EH (cell line): ENCODE data around the gene UBP1.
"Not testable (repeated sequence)": the region's sequence is repeated elsewhere in the genome, so short reads cannot be mapped to it uniquely, and the experiment has no call there.

Experiments
- DNase-seq: peaks from one replicate; pipeline ENCODE4 v3.0.0-alpha.2; 2015; ENCODE audit warnings: low read depth

Gene UBP1, protein sequence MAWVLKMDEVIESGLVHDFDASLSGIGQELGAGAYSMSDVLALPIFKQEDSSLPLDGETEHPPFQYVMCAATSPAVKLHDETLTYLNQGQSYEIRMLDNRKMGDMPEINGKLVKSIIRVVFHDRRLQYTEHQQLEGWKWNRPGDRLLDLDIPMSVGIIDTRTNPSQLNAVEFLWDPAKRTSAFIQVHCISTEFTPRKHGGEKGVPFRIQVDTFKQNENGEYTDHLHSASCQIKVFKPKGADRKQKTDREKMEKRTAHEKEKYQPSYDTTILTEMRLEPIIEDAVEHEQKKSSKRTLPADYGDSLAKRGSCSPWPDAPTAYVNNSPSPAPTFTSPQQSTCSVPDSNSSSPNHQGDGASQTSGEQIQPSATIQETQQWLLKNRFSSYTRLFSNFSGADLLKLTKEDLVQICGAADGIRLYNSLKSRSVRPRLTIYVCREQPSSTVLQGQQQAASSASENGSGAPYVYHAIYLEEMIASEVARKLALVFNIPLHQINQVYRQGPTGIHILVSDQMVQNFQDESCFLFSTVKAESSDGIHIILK

DNA sequence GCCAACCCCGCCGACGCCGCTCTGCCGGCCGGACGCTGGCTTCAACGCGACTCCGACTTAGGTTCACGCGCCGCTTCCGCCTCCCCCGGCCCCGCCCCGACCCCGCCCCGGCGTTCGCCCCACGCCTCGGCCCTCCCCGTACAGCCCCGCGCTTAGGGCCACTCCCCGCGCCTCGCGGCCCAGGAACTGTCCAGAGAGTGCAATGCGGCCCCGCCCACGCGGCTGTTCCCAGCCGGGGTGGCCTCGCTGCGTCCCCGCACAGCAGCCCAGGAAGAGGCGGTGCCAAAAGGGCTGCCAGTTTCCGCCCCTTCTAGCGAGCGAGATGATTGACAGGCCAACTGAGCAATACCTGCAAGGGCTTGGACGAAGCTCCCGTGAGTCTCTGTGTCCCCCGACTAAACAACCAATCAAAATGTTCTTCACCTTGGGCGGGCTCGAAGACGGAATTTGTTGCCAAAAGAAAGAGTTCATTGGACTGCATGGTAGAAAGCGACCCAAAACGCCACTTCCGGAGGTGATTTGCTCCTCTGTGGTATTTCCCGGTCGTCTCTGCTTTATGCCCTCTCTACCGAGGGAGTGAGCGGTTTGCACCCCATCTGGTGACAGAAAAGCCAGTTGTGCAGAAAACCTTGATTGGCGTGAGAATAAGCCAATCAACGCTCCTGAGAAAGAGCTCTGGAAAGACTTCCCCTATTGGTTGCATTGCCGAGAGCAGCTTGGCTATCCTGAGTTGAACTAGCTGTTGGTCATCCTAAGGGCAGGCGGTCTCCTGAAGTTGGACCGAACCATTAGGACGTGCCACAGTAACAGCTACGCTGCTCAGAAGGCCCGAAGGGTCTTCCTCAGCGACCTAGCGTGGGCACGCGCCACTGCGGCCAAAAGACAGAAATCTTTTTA lies at the start of gene UBP1:
UBP1 (minus strand) TSS at position 78 of the 897 bp plus-strand sequence. CDS start 557 bp downstream, outside the sequence.
- DNase-seq, result peak; percentile 100

DNA sequence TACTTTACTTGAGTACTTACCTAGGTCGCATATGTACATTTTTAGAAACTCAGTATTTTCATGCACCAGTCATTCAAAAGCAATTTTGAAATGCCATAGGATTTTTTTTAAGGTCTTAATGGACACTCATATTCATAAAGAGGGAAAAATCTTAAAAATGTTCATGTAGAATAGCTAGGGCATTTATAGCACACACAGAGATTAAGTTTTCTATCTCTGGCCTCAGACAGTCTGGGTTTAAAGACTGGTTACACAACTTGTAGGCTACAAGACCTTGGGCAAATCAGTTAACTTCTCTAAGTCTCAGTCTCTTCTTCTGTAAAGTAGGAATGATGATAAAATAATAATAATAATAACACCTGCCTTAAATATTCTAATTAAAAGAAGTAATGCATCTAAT lies 48.5 kb upstream of the UBP1 start:
- no peak for DNase-seq

DNA sequence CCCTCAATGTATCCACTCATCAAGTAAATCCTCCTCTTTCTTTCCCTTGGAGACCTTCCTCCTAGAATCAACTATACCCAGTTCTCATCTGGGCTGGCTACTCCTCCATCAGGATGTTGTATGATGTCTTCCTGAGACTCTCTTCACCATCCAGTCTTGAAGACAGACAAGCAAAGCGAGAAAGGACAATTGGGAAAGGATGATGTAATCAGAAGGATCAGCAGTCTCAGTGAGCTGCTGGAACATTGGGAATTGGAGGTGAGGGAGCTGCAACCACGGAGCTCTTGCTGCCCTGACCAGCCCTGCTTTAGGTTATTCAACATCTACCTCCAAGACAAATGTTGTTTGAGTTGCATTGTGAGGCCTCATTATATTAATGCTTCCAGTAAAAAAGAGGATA lies 48.0 kb upstream of the UBP1 start:
- no peak for DNase-seq

DNA sequence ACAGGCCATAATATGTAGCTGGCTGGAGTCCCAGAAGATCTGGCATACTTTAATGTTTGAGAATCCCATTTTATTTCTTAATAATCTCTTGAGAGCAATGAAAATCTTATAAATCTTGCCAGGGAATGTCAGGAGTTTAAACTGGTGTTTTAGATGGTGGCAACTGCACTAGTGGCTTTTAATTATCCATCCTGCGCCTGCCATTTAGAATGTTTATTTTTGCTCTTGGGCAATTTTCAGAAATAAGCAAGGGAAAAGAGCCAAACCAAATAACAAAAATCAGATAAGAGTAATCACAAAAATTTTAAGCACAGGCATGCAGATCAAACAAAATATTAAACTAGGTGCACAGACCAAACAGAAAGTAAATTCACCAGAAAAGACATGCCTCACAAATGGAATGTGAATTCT lies 41.9 kb upstream of the UBP1 start:
- peak; percentile 47 for DNase-seq

DNA sequence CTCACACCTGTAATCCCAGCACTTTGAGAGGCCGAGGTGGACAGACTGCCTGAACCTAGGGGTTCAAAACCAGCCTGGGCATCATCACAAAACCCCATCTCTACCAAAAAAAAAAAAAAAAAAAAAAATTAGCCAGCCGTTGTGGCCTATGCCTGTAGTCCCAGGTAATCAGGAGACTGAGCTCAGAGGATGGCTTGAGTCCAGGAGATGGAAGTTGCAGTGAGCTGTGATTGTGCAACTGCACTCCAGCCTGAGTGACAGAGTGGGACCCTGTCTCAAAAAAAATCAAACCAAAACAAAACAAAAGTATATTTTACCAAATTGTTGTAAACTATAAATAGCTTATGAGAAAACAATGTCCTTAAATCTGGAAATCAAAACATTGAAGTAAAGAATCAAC lies 34.7 kb upstream of the UBP1 start:
- DNase-seq, result no peak

DNA sequence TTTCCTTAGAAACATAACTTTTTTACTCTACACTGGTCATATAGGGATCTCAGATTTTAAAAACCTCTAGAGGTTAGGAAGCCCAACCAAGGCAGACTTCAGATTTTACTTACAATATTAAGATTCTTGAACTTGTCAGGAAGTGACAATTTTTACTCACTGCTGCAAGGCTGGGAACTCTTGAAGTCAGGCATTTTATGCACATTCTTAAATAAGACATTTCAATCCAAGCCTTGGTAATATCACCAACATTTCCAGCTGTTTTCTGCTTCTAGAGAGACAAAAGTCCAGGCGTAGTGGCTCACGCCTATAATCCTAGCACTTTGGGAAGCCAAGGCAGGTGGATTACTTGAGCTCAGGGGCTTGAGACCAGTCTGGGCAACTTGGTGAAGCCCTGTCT lies 33.6 kb upstream of the UBP1 start:
- DNase-seq, result no peak

DNA sequence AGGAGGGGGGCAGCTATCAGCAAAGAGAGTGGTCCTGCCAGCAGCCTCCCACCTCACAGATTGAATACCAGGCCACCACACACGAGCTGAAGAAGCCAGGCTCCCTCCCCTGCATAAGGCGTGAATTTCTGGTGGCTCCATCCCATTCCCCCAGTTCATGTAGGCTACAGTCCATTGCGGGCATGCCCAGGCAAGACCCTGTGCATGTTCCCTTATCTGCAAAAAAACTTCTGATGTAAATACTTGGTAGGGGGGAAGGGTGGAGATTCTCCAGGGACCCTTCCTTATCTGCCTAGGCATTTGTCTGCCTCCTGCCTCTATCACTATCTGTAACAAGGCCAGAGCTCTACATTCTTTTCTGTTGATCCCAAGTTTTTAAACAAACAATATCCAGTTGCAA lies 27.6 kb upstream of the UBP1 start:
- peak; percentile 5 for DNase-seq

DNA sequence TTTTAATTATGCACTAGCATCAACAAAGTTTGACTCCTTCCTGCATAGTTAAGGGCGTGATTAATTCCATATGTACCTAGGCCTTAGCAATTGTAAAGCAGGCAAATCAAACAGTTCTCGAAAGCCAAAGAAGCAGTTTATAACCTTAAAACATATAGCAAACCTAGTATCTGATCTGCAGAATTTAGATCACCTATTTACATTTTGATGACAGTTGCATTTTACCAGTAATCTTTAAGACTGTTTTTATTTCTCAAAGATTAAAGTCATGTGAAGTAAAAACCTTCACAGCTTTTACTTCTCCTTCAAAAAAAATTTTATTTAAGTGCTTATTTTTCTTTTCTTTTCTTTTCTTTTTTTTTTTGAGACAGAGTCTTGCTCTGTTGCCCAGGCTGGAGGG lies 20.9 kb upstream of the UBP1 start:
- no peak for DNase-seq

DNA sequence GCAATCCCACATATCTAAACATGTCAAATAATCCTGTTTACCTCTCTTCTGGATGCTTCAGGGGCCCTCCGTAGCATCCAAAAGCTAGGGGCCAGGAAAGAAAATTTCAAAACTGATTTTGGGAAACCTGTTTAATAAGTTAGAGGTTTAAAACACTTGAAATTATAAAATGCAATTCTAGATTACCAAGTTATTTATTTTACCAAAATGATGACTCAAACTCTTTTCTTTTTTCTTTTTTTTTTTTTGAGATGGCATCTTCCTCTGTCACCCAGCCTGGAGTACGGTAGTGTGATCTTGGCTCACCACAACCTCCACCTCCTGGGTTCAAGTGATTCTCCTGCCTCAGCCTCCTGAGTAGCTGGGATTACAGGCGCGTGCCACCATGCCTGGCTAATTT lies 19.4 kb upstream of the UBP1 start:
- not testable (repeated sequence) for DNase-seq

DNA sequence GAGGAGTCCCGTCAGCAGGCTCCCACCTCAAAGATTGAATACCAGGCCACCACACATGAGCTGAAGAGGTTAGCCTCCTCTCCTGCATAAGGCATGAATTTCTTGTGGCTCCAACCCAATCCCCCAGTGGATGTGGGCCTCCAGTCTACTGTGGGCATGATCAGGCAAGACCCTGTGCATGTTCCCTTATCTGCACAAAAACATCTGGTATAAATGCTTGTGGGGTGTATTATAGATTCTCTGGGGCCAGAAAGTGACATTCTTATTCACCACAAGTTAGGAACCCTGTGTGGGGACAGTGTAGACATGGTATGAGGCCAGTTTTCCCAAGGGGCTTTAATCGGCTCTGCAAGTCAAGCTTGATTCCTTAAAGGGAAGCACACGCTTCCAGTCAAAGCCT lies 18.2 kb upstream of the UBP1 start:
- DNase-seq, result no peak

DNA sequence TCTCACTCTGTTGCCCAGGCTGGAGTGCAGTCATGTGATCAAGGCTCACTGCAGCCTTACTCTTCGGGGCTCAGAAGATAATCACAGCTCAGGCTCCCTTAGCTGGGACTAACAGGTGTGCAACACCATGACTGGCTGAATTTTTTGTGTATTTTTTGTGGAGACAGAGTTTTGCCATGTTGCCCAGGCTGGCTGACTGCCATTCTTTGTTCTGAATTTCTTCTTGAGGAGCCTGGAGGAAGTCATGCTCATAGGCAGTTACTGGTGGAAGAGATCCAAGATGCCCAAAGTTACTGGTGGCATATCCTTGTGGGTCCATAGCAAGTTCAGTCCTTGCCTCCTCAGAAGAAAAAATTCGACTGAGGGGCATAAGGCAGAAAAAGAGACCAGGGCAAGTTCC lies 16.6 kb upstream of the UBP1 start:
- no peak for DNase-seq

DNA sequence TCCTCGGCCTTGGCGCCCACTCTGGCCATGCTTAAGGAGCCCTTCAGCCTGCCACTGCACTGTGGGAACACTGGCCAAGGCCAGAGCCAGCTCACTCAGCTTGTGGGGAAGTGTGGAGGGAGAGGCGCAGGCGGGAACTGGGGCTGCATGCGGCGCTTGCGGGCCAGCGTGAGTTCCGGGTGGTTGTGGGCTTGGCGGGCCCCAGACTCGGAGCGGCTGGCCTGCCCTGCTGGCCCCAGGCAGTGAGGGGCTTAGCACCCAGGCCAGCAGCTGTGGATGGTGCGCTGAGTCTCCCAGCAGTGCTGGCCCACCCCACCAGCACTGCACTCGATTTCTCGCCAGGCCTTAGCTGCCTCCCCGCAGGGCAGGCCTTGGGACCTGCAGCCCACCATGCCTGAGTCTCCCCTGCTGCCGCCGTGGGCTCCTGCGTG lies 13.1 kb upstream of the UBP1 start:
- DNase-seq, result no peak

DNA sequence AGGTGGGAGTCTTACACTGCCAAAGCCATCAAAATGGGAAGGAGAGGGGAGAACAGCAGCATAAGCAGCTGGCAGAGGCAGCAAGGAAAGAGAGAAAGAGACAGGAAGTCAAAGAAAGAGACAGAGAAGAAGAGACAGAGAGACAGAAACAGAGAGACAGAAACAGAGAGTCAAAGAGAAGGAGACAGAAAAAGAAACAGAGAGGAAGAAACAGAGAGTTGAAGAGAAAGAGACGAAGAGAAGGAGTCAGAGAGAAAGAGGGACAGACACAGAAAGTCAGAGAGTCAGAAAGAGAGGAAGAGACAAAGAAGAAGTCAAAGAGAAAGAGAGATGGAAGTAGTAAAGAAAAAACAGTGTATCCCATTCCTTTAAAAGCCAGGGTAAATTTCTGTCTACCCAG lies 11.8 kb upstream of the UBP1 start:
- DNase-seq, result not testable (repeated sequence)

DNA sequence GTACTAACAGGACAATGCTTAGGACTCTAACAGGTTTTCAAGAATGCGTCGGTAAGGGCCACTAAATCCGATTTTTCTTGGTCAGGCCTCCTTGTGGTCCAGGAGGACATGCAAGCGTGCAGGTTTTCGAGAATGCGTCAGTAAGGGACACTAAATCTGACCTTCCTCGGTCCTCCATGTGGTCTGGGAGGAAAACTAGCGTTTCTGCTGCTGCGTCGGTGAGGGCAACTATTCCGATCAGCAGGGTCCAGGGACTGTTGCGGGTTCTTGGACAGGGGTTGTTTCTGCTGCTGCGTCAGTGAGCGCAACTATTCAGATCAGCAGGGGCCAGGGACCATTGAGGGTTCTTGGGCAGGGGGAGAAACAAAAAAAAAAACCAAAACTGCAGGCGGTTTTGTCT lies 7.8 kb upstream of the UBP1 start:
- DNase-seq, result no peak

DNA sequence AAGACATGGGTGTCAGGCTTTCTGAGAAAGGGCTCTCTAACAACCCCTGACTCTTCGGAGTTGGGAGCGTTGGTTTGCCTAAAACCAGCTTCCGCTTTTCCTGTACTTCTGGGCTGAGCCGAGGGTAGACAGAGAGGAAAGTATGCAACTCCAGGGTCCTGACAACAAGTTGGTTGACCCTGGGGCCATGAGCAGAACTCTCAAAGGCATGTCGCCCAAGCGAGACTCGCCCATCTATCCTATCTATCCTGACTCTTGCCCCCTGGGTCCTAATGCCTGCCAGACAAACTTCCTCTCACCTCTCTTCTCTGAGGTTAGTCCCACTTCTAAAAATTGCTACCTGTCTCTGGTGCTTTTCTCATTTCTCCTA lies 7.0 kb upstream of the UBP1 start:
- DNase-seq, result not testable (repeated sequence)

DNA sequence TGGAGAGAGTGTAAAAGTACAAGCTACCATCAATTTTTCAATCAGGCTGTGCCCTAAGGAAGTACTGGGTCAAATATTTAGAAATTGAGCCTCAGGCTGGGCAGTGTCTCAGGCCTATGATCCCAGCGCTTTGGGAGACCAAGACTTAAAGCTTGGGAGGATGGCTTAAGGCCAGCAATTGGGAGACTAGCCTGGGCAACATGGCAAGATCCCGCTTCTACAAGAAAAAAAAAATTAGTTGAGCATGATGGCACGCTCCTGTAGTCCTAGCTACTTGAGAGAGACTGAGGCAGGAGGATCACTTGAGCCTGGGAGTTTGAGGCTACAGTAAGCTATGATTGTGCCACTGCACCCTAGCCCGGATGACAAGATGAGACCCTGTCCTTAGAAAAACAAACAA lies 2.0 kb upstream of the UBP1 start:
- no peak for DNase-seq

DNA sequence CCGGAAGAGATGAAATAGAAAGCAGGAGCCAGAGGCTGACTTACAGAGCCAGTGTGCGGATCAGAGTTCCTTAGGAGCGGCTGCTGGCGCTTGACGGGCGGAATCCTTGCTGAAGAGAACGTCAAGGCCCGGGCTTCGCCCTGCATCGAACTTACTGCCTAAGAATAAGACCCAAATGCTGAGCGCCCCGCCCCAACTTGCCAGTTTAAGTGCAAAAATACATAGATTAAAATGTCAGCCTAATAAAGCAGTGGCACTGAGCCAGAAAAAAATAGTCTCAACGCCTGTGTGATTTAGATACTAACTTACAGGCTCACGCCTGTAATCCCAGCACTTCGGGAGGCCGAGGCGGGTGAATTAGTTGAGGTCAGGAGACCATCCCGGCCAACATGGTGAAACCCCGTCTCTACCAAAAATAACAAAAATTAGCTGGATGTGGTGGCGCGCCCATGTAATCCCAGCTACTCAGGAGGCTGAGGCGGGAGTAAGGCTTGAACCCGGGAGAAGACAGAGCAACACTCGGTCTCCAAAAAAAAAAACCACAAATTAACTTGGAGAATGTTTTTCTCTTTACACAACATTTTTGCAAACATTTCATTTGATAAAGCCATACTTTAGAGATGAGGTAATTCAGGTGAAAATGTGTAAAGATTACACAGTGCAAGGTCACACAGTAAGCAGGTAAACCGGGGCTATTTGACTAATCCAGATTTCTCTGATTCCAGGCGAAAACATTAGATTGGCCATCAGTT lies 1.2 kb upstream of the UBP1 start:
- no peak for DNase-seq

DNA sequence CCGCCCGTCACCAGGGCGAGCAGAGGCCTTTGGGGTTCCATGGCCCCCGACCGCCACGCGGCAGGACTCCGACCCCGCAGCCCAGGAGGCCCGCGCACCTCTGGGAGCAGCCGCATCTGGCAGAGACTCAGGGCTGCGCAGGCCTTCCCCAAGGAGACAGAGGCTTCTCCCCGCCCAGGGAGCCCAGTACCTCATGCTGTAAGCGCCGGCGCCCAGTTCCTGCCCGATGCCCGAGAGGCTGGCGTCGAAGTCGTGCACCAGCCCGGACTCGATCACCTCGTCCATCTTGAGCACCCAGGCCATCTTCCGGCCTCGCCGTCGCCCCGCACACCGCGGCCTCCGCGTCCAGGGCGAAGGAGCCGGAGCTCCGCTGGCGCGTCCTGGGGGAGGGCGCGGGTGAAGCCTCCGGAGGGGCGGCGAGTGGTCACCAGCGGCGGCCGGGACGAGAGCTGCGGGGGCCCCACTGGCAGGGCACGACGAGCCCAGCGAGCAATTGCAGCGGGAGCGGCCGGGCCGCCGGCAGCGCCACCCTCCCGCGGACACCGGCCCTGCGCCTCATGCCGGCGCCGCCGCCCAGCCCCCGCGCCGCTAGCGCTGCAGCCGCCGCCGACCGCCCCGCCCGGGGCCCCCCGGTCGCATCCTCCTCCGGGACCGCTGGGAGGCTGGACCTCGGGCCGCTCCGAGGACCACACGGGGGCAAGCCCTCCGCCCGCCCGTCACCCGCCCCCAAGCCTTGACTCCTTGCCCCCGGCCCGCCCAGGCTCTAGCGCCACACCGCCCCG lies 468 bp downstream of the UBP1 start:
- DNase-seq, result peak; percentile 47

DNA sequence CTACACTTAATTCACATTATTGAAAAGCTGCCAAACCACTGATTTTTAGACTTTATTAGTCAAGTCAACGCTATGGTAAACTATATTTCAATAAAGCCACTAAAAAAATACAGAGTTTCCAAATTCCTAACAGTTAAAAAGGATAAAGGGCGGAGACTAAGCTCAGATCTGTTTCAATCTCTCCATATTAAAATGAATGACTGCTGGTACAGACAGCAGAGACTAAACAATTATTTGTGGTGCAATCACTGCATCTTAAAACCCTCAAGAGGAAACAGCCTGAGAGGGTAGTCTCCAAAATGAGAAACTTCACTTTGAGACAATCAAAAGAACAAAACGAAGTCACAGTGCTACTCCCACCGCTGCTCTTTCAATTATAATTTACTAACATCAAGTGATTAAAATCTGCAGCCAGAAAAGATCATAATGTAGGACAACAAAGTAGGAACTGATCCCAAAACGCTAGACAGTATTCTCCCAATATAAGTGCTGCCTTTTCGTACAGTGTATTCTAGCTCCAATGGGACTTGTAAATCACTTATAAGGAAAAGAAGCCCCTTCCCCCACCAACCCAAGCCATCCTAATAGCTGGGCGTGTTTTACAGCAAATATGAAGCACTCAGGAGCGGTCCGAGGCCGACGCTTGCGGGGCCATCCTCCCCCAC lies 1.2 kb downstream of the UBP1 start:
- DNase-seq, result peak; percentile 53

DNA sequence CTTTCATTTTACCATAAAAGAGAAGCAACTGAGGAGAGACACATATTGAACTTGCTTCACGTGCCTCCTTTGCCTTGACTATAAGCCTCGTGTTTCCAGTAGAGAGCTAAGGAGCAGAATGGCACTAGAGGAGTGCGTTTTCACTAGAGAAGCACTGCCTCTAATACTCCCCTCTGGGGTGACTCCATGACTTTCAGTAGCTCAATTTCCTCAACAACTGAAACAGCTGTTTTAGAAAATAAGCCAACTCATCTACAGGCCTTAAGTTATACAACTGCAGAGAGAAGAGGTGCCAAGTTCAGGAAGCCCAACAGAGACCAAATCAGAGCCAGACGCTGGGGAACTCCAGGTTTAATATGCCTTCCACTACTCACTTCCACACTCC lies 1.9 kb downstream of the UBP1 start:
- DNase-seq, result peak; percentile 63
